WERI-Rb-1 (cell line): Measurements from ENCODE around the gene STXBP4.

Experiments used
- DNase-seq: peaks from one replicate; pipeline ENCODE4 v3.0.0-alpha.2; 2020
- H3K27ac ChIP-seq: fragments of 250-450 bp; sonication (Bioruptor Pico); 2 replicates; pipeline ENCODE4 v1.5.1; 2020; ENCODE audit warnings: mild to moderate bottlenecking, moderate library complexity
- H3K27me3 ChIP-seq: fragments of 250-450 bp; sonication (Bioruptor Pico); 2 replicates; pipeline ENCODE4 v1.5.1; 2021; ENCODE audit warnings: mild to moderate bottlenecking, low read depth, moderate library complexity; ENCODE audit not compliant: insufficient read depth, severe bottlenecking
- H3K36me3 ChIP-seq: fragments of 250-450 bp; sonication (Bioruptor Pico); 2 replicates; pipeline ENCODE4 v1.5.1; 2020; ENCODE audit warnings: mild to moderate bottlenecking, moderate library complexity
- H3K4me3 ChIP-seq: 2 replicates; pipeline ENCODE4 v1.5.1; 2011; ENCODE audit warnings: low read depth, mild to moderate bottlenecking, control low read depth, low read length
- H3K9me3 ChIP-seq: fragments of 250-450 bp; sonication (Bioruptor Pico); 2 replicates; pipeline ENCODE4 v1.5.1; 2021; ENCODE audit warnings: mild to moderate bottlenecking, moderate library complexity; ENCODE audit not compliant: severe bottlenecking
- TF ChIP-seq, protein P1 (sequence below): IDR thresholded peaks from 2 replicates; pipeline ENCODE4 v1.5.1; 2011; ENCODE audit warnings: low read depth, mild to moderate bottlenecking, control low read depth, inconsistent platforms, low read length

Gene STXBP4

DNA sequence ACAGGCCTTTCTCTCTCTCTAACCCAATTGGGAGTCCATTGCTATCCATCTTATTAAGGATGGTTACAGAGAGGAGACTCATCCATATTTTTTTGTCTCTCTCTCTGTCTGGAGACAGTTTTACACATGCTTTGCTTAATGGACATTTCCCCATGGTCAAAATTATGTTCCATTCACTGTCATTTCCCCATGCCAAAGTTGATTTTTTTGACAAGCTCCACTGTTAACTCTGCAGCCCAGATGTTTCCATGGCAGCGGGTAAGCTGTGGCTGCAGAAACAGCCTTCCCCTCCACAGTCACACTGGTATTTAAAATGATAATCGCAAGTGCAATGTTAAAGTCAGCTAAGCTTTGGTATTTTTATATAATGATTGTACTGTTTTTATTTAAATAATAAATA lies 232.3 kb downstream of the STXBP4 start:
- TF ChIP-seq, protein P1, sequence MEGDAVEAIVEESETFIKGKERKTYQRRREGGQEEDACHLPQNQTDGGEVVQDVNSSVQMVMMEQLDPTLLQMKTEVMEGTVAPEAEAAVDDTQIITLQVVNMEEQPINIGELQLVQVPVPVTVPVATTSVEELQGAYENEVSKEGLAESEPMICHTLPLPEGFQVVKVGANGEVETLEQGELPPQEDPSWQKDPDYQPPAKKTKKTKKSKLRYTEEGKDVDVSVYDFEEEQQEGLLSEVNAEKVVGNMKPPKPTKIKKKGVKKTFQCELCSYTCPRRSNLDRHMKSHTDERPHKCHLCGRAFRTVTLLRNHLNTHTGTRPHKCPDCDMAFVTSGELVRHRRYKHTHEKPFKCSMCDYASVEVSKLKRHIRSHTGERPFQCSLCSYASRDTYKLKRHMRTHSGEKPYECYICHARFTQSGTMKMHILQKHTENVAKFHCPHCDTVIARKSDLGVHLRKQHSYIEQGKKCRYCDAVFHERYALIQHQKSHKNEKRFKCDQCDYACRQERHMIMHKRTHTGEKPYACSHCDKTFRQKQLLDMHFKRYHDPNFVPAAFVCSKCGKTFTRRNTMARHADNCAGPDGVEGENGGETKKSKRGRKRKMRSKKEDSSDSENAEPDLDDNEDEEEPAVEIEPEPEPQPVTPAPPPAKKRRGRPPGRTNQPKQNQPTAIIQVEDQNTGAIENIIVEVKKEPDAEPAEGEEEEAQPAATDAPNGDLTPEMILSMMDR: no peak
- Histone ChIP-seq H3K36me3 (no peaks in the 10 kb centered on the region), H3K9me3 (no peaks in the 10 kb centered on the region), H3K27ac (no peak overlapping the region), H3K4me3 (no peak overlapping the region), H3K27me3 (no peaks in the 10 kb centered on the region)
- no peak for DNase-seq

DNA sequence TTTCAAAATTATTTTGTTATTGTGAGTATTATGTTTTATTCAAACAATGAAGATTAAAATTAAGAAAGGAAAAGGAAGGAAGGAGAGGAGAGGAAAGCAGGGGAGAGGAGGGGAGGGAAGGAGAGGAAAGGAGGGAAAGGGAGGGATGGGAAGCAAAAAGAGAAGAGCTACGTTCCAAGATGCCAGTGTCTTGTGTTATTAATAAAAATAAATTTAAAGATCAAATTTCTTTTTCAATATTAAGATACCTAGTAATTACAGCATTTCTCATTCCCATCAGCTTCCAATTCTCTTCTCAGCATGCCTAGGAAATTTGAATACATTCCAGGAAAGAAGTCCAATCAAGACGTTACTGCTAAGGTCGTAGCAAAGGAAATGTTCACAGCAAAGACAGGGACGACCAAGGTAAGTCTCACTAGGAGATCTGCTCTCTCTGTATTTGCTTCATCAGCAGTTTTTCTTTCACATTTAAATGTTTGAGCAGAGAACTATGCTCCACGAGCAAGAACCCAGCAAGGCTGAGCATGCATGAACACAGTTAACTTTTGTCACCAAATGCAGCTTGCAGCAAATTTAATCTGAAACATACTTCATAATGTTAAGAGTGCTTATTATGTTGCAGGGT lies 232.9 kb downstream of the STXBP4 start:
- no peak for DNase-seq
- no peaks in the 10 kb centered on the region for H3K27me3 ChIP-seq
- H3K9me3 ChIP-seq: no peaks in the 10 kb centered on the region
- H3K4me3 ChIP-seq: no peak overlapping the region
- H3K36me3 ChIP-seq: no peaks in the 10 kb centered on the region
- H3K27ac ChIP-seq: no peak overlapping the region
- TF ChIP-seq, protein P1: no peak

- no peak for DNase-seq
- Histone ChIP-seq H3K36me3 (no peaks in the 10 kb centered on the region), H3K27me3 (no peaks in the 10 kb centered on the region), H3K9me3 (peaks cover 3% of the 10 kb centered on the region), H3K27ac (no peak overlapping the region), H3K4me3 (no peak overlapping the region)
- TF ChIP-seq, protein P1: no peak
These were observed 234.3 kb downstream of the STXBP4 start for GRCh38 chr17:55202896-55203295.

- Histone ChIP-seq H3K27me3 (no peaks in the 10 kb centered on the region), H3K27ac (no peak overlapping the region), H3K36me3 (no peaks in the 10 kb centered on the region), H3K9me3 (peaks cover 3% of the 10 kb centered on the region), H3K4me3 (no peak overlapping the region)
- no peak for DNase-seq
- TF ChIP-seq, protein P1: no peak
These were observed 239.7 kb downstream of the STXBP4 start for GRCh38 chr17:55208078-55208812.

GRCh38 chr17:55210292-55210691 lies 241.7 kb downstream of the STXBP4 start:
- TF ChIP-seq, protein P1: no peak
- no peaks in the 10 kb centered on the region for H3K36me3 ChIP-seq
- DNase-seq: no peak
- H3K4me3 ChIP-seq: no peak overlapping the region
- H3K27me3 ChIP-seq: no peaks in the 10 kb centered on the region
- no peak overlapping the region for H3K27ac ChIP-seq
- H3K9me3 ChIP-seq: peaks cover 3% of the 10 kb centered on the region
